Mucosa of rectum (tissue), 2 donors: ENCODE results near the gene DHRS2.
"Not testable (repeated sequence)": the region's sequence is repeated elsewhere in the genome, so short reads cannot be mapped to it uniquely, and the experiment has no call there.

Experiments used
- H3K27ac ChIP-seq, 2 donors: one replicate each; pipeline ENCODE4 v1.7.0; 2013; ENCODE audit warnings: inconsistent platforms in 2 of 2, low read depth in 2 of 2, low read length in 2 of 2
- H3K27me3 ChIP-seq, 2 donors: one replicate each; pipeline ENCODE4 v1.7.0; 2013; ENCODE audit warnings: low read length in 2 of 2; ENCODE audit not compliant: control insufficient read depth in 2 of 2, insufficient read depth in 2 of 2
- H3K36me3 ChIP-seq, 2 donors: one replicate each; pipeline ENCODE4 v1.7.0; 2013; ENCODE audit warnings: low read length in 2 of 2; ENCODE audit not compliant: control insufficient read depth in 2 of 2, insufficient read depth in 2 of 2
- H3K4me1 ChIP-seq, 2 donors: one replicate each; pipeline ENCODE4 v1.7.0; 2013; ENCODE audit warnings: low read length in 2 of 2, mild to moderate bottlenecking in 1 of 2; ENCODE audit not compliant: control insufficient read depth in 2 of 2, insufficient read depth in 2 of 2
- H3K4me3 ChIP-seq, 2 donors: one replicate each; pipeline ENCODE4 v1.7.0; 2013; ENCODE audit warnings: low read length in 2 of 2
- H3K9ac ChIP-seq, 2 donors: one replicate each; pipeline ENCODE4 v1.7.0; 2013; ENCODE audit warnings: low read length in 2 of 2, low read depth in 1 of 2, mild to moderate bottlenecking in 1 of 2
- H3K9me3 ChIP-seq, 2 donors: one replicate each; pipeline ENCODE4 v1.7.0; 2013; ENCODE audit warnings: low read length in 2 of 2; ENCODE audit not compliant: control insufficient read depth in 2 of 2
- donor health status: healthy.
- donor health status: Normal muscosa, but diverticular disease.

DHRS2 gene, protein sequence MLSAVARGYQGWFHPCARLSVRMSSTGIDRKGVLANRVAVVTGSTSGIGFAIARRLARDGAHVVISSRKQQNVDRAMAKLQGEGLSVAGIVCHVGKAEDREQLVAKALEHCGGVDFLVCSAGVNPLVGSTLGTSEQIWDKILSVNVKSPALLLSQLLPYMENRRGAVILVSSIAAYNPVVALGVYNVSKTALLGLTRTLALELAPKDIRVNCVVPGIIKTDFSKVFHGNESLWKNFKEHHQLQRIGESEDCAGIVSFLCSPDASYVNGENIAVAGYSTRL

DNA sequence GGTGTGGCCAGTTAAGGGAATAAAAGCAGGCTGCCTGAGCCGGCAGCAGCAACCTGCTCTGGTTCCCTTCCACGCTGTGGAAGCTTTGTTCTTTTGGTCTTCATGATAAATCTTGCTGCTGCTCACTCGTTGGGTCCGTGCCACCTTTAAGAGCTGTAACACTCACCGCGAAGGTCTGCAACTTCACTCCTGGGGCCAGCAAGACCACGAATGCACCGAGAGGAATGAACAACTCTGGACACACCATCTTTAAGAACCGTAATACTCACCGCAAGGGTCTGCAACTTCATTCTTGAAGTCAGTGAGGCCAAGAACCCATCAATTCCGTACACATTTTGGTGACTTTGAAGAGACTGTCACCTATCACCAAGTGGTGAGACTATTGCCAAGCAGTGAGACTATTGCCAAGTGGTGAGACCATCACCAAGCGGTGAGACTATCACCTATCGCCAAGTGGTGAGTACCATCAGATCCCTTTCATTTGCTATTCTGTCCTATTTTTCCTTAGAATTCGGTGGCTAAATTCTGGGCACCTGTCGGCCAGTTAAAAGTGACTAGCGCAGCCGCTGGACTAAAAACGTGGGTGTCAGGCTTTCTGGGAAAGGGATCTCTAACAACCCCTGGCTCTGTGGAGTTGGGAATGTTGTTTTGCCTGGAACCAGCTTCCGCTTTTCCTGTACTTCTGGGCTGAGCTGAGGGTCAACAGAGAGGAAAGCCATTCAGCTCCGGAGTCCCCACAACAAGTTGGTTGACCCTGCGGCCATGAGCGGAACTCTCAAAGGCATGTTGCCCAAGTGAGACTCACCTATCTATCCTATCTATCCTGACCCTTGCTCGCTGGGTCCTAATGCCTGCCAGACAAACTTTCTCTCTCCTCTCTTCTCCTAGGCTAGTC is at the start of gene DHRS2:
DHRS2 (plus strand) TSS at position 48 of the 895 bp plus-strand sequence. CDS start 2,501 bp downstream, outside the sequence.
- Histone ChIP-seq H3K4me1 (peaks cover 7 to 9% of the 10 kb centered on the region in 2 donors), H3K9ac (no peak within 1 kb of the TSS), H3K9me3 (no peaks in the 10 kb centered on the region), H3K27ac (no peak within 1 kb of the TSS), H3K4me3 (no peak within 1 kb of the TSS), H3K27me3 (no peaks in the 10 kb centered on the region), H3K36me3 (no peaks in the 10 kb centered on the region)

DNA sequence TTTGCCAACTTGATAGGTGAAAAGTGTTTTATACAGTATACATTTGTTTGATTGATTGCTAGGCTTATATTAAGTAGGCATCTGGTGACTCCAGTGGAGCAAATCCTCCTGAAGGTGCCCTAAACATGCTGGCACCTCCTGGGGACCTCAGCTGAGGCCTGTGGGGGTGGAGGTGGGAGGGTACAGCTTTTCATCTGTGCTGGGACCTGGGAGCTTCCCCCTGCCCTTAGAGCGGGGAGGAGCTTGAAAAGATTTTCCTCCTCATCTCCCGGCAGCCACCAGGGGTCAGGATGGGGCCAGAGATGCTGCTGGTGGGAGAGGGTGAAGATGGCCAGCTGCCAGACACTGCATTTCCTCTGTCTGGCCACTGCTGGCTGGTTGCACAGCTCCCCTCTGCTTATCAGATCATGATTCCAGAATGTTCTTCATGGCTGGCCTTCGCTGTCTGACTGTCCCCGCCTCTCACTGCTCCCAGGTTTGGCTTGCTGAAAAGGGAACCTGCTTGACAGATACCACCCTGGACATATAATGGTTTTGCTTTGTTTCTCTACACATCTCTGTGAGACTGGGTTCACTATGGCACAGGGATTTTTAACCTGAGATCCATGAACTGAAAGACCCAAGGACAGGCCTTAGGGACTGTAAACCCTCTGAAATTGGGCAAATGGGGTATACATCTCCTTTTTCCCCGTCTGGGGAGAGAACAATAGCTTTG is 47.1 kb upstream of the DHRS2 start:
- H3K9me3 ChIP-seq = no peaks in the 10 kb centered on the region
- H3K27me3 ChIP-seq = no peaks in the 10 kb centered on the region
- peak overlapping the region in 1 of 2 donors; percentile 34 for H3K9ac ChIP-seq
- H3K36me3 ChIP-seq = no peaks in the 10 kb centered on the region
- H3K27ac ChIP-seq = no peak overlapping the region
- H3K4me3 ChIP-seq = no peak overlapping the region
- H3K4me1 ChIP-seq = peaks cover 0 to 4% of the 10 kb centered on the region in 2 donors

DNA sequence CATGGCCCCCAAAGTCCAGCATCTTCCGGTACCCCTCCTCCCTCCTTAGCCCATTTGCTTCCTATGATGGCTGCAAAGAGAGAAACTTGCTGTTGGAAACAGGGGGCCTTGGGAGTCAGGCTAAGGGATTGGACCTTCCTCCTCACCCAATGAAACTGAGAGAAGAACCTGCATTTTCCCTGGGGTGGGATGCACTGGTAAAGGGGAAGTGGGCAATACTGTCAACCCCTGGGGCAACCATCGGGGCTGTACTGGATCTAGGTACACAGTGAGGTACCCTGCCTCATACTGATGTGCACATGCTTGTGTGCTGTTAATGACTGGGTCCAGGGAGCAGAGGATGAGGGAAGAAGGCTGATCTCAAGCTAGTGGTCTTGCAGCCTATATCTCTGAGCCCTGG is 46.6 kb upstream of the DHRS2 start:
- Histone ChIP-seq H3K9ac (peak overlapping the region in 1 of 2 donors; percentile 34), H3K4me1 (peaks cover 0 to 4% of the 10 kb centered on the region in 2 donors), H3K27ac (no peak overlapping the region), H3K9me3 (no peaks in the 10 kb centered on the region), H3K27me3 (no peaks in the 10 kb centered on the region), H3K36me3 (no peaks in the 10 kb centered on the region), H3K4me3 (no peak overlapping the region)

DNA sequence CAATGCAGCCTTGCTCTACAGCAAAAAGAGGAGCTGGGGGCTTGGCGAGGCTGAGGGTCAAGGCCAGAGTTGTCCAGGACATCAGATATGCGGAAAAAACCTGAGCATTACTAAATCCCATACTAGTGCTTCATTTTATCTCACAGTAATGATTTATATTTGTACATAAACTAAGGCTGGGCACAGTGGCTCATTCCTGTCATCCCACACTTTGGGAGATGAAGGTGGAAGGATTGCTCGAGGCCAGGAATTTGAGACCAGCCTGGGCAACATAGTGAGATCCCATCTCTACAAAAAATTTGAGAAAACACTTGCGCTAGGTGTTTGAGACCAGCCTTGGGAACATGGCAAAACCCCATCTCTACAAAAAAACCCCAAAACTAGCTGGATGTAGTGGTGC is 46.0 kb upstream of the DHRS2 start:
- no peak overlapping the region for H3K9ac ChIP-seq
- H3K4me3 ChIP-seq = no peak overlapping the region
- no peaks in the 10 kb centered on the region for H3K27me3 ChIP-seq
- no peaks in the 10 kb centered on the region for H3K9me3 ChIP-seq
- H3K27ac ChIP-seq = no peak overlapping the region
- peaks cover 0 to 4% of the 10 kb centered on the region in 2 donors for H3K4me1 ChIP-seq
- H3K36me3 ChIP-seq = no peaks in the 10 kb centered on the region

DNA sequence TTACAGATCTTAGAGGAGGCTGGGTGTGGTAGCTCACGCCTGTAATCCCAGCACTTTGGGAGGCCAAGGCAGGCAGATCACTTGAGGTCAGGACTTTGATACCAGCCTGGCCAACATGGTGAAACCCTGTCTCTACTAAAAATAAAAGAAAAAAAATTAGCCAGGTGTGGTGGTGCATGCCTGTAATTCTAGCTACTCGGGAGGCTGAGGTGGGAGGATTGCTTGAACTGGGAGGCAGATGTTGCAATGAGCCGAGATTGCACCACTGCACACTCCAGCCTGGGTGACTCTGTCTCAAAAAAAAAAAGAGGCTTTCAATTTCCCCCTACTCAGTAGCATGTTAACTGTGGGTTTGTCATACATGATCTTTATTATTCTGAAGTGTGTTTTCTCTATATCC is 42.0 kb upstream of the DHRS2 start:
- not testable (repeated sequence) for H3K4me3 ChIP-seq, H3K9me3 ChIP-seq, H3K36me3 ChIP-seq, H3K27me3 ChIP-seq, H3K9ac ChIP-seq, H3K4me1 ChIP-seq, H3K27ac ChIP-seq

DNA sequence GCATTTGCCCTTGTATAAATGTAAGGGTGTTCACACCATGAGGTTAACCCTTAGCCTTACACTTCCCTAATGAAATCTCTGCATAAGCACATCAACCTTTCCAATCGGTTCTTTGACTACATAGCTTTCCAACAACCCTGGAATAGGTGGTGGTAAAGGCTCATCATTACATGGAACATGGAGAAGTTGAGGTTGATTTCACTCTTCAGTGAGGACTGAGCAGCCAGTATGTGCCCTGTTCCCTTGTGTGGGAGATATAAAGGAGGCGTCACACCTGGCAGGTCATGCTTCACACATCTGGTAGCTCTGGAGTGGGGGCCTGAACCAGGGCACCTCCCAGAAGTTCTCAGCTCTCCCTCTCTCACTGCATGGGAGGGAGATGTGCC is 35.8 kb upstream of the DHRS2 start:
- Histone ChIP-seq H3K36me3 (no peaks in the 10 kb centered on the region), H3K4me3 (no peak overlapping the region), H3K9ac (no peak overlapping the region), H3K27me3 (no peaks in the 10 kb centered on the region), H3K4me1 (no peaks in the 10 kb centered on the region), H3K9me3 (no peaks in the 10 kb centered on the region), H3K27ac (no peak overlapping the region)

DNA sequence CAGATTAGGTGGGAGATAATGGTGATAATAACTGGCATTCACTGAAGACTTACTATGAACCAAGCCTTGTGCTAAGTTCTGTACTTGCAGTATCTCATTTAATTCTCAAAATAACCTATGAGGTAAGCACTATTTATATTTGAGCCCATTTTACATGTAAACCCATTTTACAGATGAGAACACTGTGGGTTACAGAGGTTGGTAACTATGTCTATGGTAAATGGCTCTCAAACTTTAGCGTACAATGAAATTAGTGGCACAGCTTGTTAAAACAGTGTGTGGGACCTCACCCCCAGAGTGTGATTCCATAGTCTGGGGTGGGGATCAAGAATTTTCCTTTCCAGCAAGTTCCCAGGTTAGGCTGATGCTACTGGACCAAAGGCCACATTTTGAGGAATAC is 35.4 kb upstream of the DHRS2 start:
- Histone ChIP-seq H3K27ac (no peak overlapping the region), H3K9ac (no peak overlapping the region), H3K4me3 (no peak overlapping the region), H3K4me1 (no peaks in the 10 kb centered on the region), H3K27me3 (no peaks in the 10 kb centered on the region), H3K36me3 (no peaks in the 10 kb centered on the region), H3K9me3 (no peaks in the 10 kb centered on the region)

DNA sequence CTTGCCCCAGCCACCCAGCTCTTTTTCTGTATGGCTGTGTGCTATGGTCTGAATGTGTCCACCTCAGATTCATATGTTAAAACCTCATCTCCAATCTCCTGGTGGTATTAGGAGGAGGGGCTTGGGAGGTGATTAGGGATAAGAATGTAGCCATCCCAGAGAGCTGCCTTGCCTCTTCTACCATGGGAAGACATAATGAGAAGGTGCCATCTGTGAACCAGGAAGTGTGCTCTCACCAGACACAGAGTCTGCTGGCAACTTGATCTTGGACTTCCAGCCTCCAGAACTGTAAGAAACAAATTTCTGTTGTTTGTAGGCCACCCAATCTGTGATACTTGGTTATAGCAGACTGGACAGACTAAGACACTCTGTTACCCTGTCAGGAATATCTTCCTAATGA is 34.7 kb upstream of the DHRS2 start:
- Histone ChIP-seq H3K4me1 (no peaks in the 10 kb centered on the region), H3K4me3 (no peak overlapping the region), H3K27ac (no peak overlapping the region), H3K9me3 (no peaks in the 10 kb centered on the region), H3K27me3 (no peaks in the 10 kb centered on the region), H3K36me3 (no peaks in the 10 kb centered on the region), H3K9ac (no peak overlapping the region)

DNA sequence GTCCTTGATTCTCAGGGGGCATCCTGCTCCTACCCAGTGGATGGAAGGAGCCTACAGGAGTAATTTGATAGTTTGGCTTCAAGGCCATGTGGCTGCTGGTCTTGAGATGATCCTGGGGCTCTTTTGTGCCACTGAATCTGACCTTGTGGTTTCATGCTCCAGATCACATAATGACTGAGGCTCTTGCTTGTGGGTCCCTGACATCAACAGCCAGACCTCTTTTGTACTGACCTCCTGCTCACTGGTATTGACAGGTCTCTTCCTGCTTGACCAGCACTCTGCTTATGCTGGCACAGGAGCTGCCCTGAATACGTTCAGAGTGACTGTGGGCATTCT is 34.4 kb upstream of the DHRS2 start:
- H3K27ac ChIP-seq = no peak overlapping the region
- no peak overlapping the region for H3K9ac ChIP-seq
- H3K27me3 ChIP-seq = no peaks in the 10 kb centered on the region
- H3K9me3 ChIP-seq = no peaks in the 10 kb centered on the region
- H3K36me3 ChIP-seq = no peaks in the 10 kb centered on the region
- H3K4me3 ChIP-seq = no peak overlapping the region
- H3K4me1 ChIP-seq = no peaks in the 10 kb centered on the region
